ENCODE data around the gene RUNX2. TPM values are rescaled to one million over a fixed set of nuclear protein-coding genes. Genes with fewer than 3 reads are reported as not detected.

Gene RUNX2
- total RNA-seq, 1 experiment from 2014 or later: 9.3 TPM

- no peaks in the 10 kb centered on the region for H3K9me3 Mint-ChIP-seq (ENCODE audit: unreplicated experiment)
- H3K4me3 Mint-ChIP-seq (ENCODE audit: unreplicated experiment): no peak overlapping the region
- TF ChIP-seq CTCF (IDR thresholded peaks at IDR 0.05; ENCODE audit: unreplicated experiment): no peak
- H3K36me3 Mint-ChIP-seq (ENCODE audit: insufficient read depth, unreplicated experiment): no peaks in the 10 kb centered on the region
- no TSS peak for BruUV-seq (replicated peaks)
- intact Hi-C loops (cut with micrococcal nuclease): loop anchor here (10.0 kb wide), 1 partner anchor 49 kb away; no protein-coding TSS in a partner anchor
- H3K27ac Mint-ChIP-seq (ENCODE audit: low read depth, unreplicated experiment): no peak overlapping the region
- no peaks in the 10 kb centered on the region for H3K27me3 Mint-ChIP-seq (ENCODE audit: insufficient read depth, unreplicated experiment)
- ChIA-PET POLR2A (interaction anchor here (0.7 to 0.9 kb wide), 2 partner anchors 283 to 327 kb away, joined by 3 to 5 read pairs; partner anchors contain the start of gene SUPT3H), CTCF (interaction anchor here (1.0 to 2.9 kb wide), 4 partner anchors 11 to 1074 kb away, joined by 3 to 13 read pairs (median 4); no protein-coding TSS in a partner anchor)
- no peak for DNase-seq (ENCODE audit: unreplicated experiment)
- no peaks in the 10 kb centered on the region for H3K4me1 Mint-ChIP-seq (ENCODE audit: insufficient read depth, unreplicated experiment)
Observed at GRCh38 chr6:45704056-45704800, 376.1 kb downstream of the RUNX2 start.

GRCh38 chr6:45705137-45705855 is 377.2 kb downstream of the RUNX2 start:
- Mint-ChIP-seq H3K27me3 (ENCODE audit: insufficient read depth, unreplicated experiment) (no peaks in the 10 kb centered on the region), H3K4me1 (ENCODE audit: insufficient read depth, unreplicated experiment) (peaks cover 4% of the 10 kb centered on the region), H3K9me3 (ENCODE audit: unreplicated experiment) (no peaks in the 10 kb centered on the region), H3K4me3 (ENCODE audit: unreplicated experiment) (no peak overlapping the region), H3K27ac (ENCODE audit: low read depth, unreplicated experiment) (no peak overlapping the region), H3K36me3 (ENCODE audit: insufficient read depth, unreplicated experiment) (no peaks in the 10 kb centered on the region)
- DNase-seq (ENCODE audit: unreplicated experiment): no peak
- BruUV-seq (replicated peaks): no TSS peak
- no peak for TF ChIP-seq CTCF (IDR thresholded peaks at IDR 0.05; ENCODE audit: unreplicated experiment)
- ChIA-PET CTCF (interaction anchor here (0.5 to 2.9 kb wide), 3 partner anchors 9 to 1075 kb away, joined by 3 to 13 read pairs (median 4); no protein-coding TSS in a partner anchor), POLR2A (interaction anchor here (0.7 to 0.9 kb wide), 2 partner anchors 284 to 328 kb away, joined by 3 to 5 read pairs; partner anchors contain the start of gene SUPT3H)
- intact Hi-C loops (cut with micrococcal nuclease): loop anchor here (10.0 kb wide), 1 partner anchor 50 kb away; no protein-coding TSS in a partner anchor

- no TSS peak for BruUV-seq (replicated peaks)
Observed at GRCh38 chr6:45706319-45706718, 378.2 kb downstream of the RUNX2 start.

More at GRCh38 chr6:45706319-45706718, 378.2 kb downstream of the RUNX2 start:
- no peak overlapping the region for H3K4me3 Mint-ChIP-seq (ENCODE audit: unreplicated experiment)
- H3K36me3 Mint-ChIP-seq (ENCODE audit: insufficient read depth, unreplicated experiment): no peaks in the 10 kb centered on the region
- intact Hi-C loops (cut with micrococcal nuclease): loop anchor here (10.0 kb wide), 1 partner anchor 52 kb away; no protein-coding TSS in a partner anchor
- POLR2A ChIA-PET: interaction anchor here (1.1 kb wide), 1 partner anchor 9 kb away, joined by 4 read pairs; no protein-coding TSS in a partner anchor
- CTCF ChIA-PET: interaction anchor here (0.7 to 2.9 kb wide), 4 partner anchors 8 to 1050 kb away, joined by 3 to 13 read pairs (median 4); no protein-coding TSS in a partner anchor
- H3K4me1 Mint-ChIP-seq (ENCODE audit: insufficient read depth, unreplicated experiment): peaks cover 11% of the 10 kb centered on the region
- no peaks in the 10 kb centered on the region for H3K9me3 Mint-ChIP-seq (ENCODE audit: unreplicated experiment)
- no peak for DNase-seq (ENCODE audit: unreplicated experiment)
- no peak overlapping the region for H3K27ac Mint-ChIP-seq (ENCODE audit: low read depth, unreplicated experiment)
- no peaks in the 10 kb centered on the region for H3K27me3 Mint-ChIP-seq (ENCODE audit: insufficient read depth, unreplicated experiment)
- TF ChIP-seq CTCF (IDR thresholded peaks at IDR 0.05; ENCODE audit: unreplicated experiment): no peak
